GM23338 (cell line): ENCODE results near the gene MRPL34. TPM values are rescaled to one million over a fixed set of nuclear protein-coding genes. Genes with fewer than 3 reads are reported as not detected.

Experiments
- ATAC-seq: fragments of 200-7000 bp; cut with Tn5 transposase; 3 replicates; pipeline ENCODE4 v1.9.1; 2020
- DNase-seq: peaks from one replicate; pipeline ENCODE4 v3.0.0-alpha.2; 2015; ENCODE audit warnings: low spot score
- H2AFZ ChIP-seq: fragments of 200-600 bp; sonication (generic); 2 replicates; pipeline ENCODE4 v1.8.0; 2016; ENCODE audit warnings: antibody characterized with exemption, mild to moderate bottlenecking, moderate library complexity
- H3F3A ChIP-seq: fragments of 200-600 bp; sonication (generic); replicated peaks from 2 replicates; pipeline ENCODE4 v1.8.0; 2017; ENCODE audit warnings: antibody characterized with exemption, mixed run types, low read depth
- H3K27ac ChIP-seq: fragments of 200-600 bp; sonication (generic); 2 replicates; pipeline ENCODE4 v1.6.1; 2016; ENCODE audit warnings: low read depth
- H3K27me3 ChIP-seq: fragments of 200-600 bp; sonication (generic); 2 replicates; pipeline ENCODE4 v1.8.0; 2016; ENCODE audit warnings: mild to moderate bottlenecking, mixed run types, moderate library complexity; ENCODE audit not compliant: insufficient read depth
- H3K36me3 ChIP-seq: fragments of 200-600 bp; sonication (generic); 2 replicates; pipeline ENCODE4 v1.8.0; 2016; ENCODE audit warnings: mild to moderate bottlenecking; ENCODE audit not compliant: insufficient read depth
- H3K4me1 ChIP-seq: fragments of 200-600 bp; sonication (generic); 2 replicates; pipeline ENCODE4 v1.8.0; 2016; ENCODE audit warnings: mild to moderate bottlenecking, moderate library complexity; ENCODE audit not compliant: insufficient read depth
- H3K4me2 ChIP-seq: fragments of 200-600 bp; sonication (generic); 2 replicates; pipeline ENCODE4 v1.7.1; 2017; ENCODE audit warnings: mixed run types
- H3K4me3 ChIP-seq: fragments of 200-600 bp; sonication (generic); 2 replicates; pipeline ENCODE4 v1.6.1; 2016; ENCODE audit warnings: mixed run types
- H3K79me2 ChIP-seq: fragments of 200-600 bp; sonication (generic); replicated peaks from 2 replicates; pipeline ENCODE4 v1.8.0; 2017; ENCODE audit warnings: mild to moderate bottlenecking; ENCODE audit not compliant: insufficient read depth
- H3K9me2 ChIP-seq: fragments of 200-600 bp; sonication (generic); 2 replicates; pipeline ENCODE4 v1.8.0; 2017; ENCODE audit not compliant: insufficient read depth
- H4K20me1 ChIP-seq: fragments of 200-600 bp; sonication (generic); replicated peaks from 2 replicates; pipeline ENCODE4 v1.8.0; 2017; ENCODE audit warnings: mild to moderate bottlenecking; ENCODE audit not compliant: insufficient read depth
- H3K27ac Mint-ChIP-seq: 2 replicates; pipeline ENCODE4 v1.8.0; 2020; ENCODE audit warnings: inconsistent platforms, mild to moderate bottlenecking, moderate library complexity, mixed read lengths
- H3K27me3 Mint-ChIP-seq: 3 replicates; pipeline ENCODE4 v1.8.0; 2022; ENCODE audit warnings: low read depth, mild to moderate bottlenecking, moderate library complexity, mixed read lengths, inconsistent platforms; ENCODE audit not compliant: insufficient read depth, poor library complexity
- H3K36me3 Mint-ChIP-seq: 3 replicates; pipeline ENCODE4 v1.8.0; 2021; ENCODE audit warnings: low read depth, mild to moderate bottlenecking, inconsistent platforms, moderate library complexity, mixed read lengths
- H3K4me1 Mint-ChIP-seq: 3 replicates; pipeline ENCODE4 v1.8.0; 2020; ENCODE audit warnings: mild to moderate bottlenecking, inconsistent platforms, mixed read lengths
- H3K4me3 Mint-ChIP-seq: 3 replicates; pipeline ENCODE4 v1.8.0; 2021; ENCODE audit warnings: moderate library complexity, mild to moderate bottlenecking, inconsistent platforms, mixed read lengths
- H3K9me3 Mint-ChIP-seq: 3 replicates; pipeline ENCODE4 v1.8.0; 2020; ENCODE audit warnings: moderate library complexity, mild to moderate bottlenecking, inconsistent platforms, mixed read lengths
- CREB1 ChIP-seq: fragments of 250-450 bp; sonication (Bioruptor Pico); IDR thresholded peaks from 2 replicates; pipeline ENCODE4 v1.5.0; 2020; ENCODE audit warnings: low read depth, mild to moderate bottlenecking, moderate library complexity
- CTCF ChIP-seq, 2 experiments: fragments of 200-600 bp in 1 of 2; sonication (generic) in 1 of 2; conservative IDR thresholded peaks; 2 replicates each; pipeline versions ENCODE4 v1.5.1 to v1.6.1; 2016 to 2017; ENCODE audit warnings: antibody characterized with exemption in 2 of 2, low read depth in 2 of 2, mild to moderate bottlenecking in 2 of 2, moderate library complexity in 1 of 2
- EZH2 ChIP-seq: fragments of 200-600 bp; sonication (generic); IDR thresholded peaks from one replicate; pipeline ENCODE4 v1.8.0; 2017; ENCODE audit warnings: antibody characterized with exemption, mild to moderate bottlenecking, low read depth; ENCODE audit not compliant: unreplicated experiment
- JUNB ChIP-seq: IDR thresholded peaks from one replicate; pipeline ENCODE4 v1.6.1; 2016; ENCODE audit warnings: antibody characterized with exemption; ENCODE audit not compliant: unreplicated experiment
- POLR2AphosphoS5 ChIP-seq: IDR thresholded peaks from 2 replicates; pipeline ENCODE4 v1.6.1; 2016; ENCODE audit warnings: antibody characterized with exemption, low read depth
- STAT1 ChIP-seq: IDR thresholded peaks from one replicate; pipeline ENCODE4 v1.6.1; 2016; ENCODE audit warnings: antibody characterized with exemption; ENCODE audit not compliant: unreplicated experiment
- ZNF114 ChIP-seq: fragments of 250-450 bp; sonication (Bioruptor Pico); IDR thresholded peaks from 2 replicates; pipeline ENCODE4 v1.5.0; 2020; ENCODE audit warnings: mild to moderate bottlenecking, moderate library complexity
- ZNF462 ChIP-seq: fragments of 250-450 bp; sonication (Bioruptor Pico); IDR thresholded peaks from 2 replicates; pipeline ENCODE4 v1.5.0; 2020; ENCODE audit warnings: mild to moderate bottlenecking, moderate library complexity
- polyA plus RNA-seq: library from polyadenylated mRNA; unstranded; fragments of >200 nt; fragmentation: Nextera tagmentation; extraction: Ambion mirVana; gene quantifications from 2 replicates; pipeline ENCODE4 v1.2.1, GENCODE V29; 2016
- total RNA-seq: library from RNA; depleted of rRNA; stranded (reverse); fragments of >200 nt; shearing (Covaris generic); gene quantifications from 2 replicates; pipeline ENCODE4 v1.2.3, GENCODE V29; 2014

The MRPL34 gene
- total and polyA plus RNA-seq, 2 experiments from 2014 or later, result 59.9 to 266 TPM

- Mint-ChIP-seq H3K9me3 (no peaks in the 10 kb centered on the region), H3K4me3 (peak within 1 kb of the TSS; percentile 76), H3K27me3 (peaks cover 4% of the 10 kb centered on the region), H3K4me1 (peaks cover 2% of the 10 kb centered on the region; the same call in 2 of the 3 replicates), H3K27ac (no peak within 1 kb of the TSS), H3K36me3 (peaks cover 45% of the 10 kb centered on the region)
- peaks cover 22% of the 10 kb centered on the region for H3F3A ChIP-seq
- TF ChIP-seq POLR2AphosphoS5 (peak; percentile 73), ZNF462 (no peak), CREB1 (no peak), JUNB (no peak), EZH2 (no peak), ZNF114 (CRISPR knock-in tag) (no peak), CTCF (conservative IDR thresholded peaks at IDR 0.05; ENCODE audit: low read depth in 2 of 2) (no peak), STAT1 (no peak)
- H2AFZ ChIP-seq, result peak within 1 kb of the TSS; percentile 90
- peak within 1 kb of the TSS; percentile 69 for H3K4me3 ChIP-seq
- no peaks in the 10 kb centered on the region for H3K4me1 ChIP-seq
- no peak within 1 kb of the TSS for H3K27ac ChIP-seq
- peaks cover 6% of the 10 kb centered on the region; the same call in 1 of the 2 replicates for H3K27me3 ChIP-seq
- H3K4me2 ChIP-seq, result peak within 1 kb of the TSS; percentile 88
- ATAC-seq (peak; percentile 73), DNase-seq (peak; percentile 88)
- peaks cover 4% of the 10 kb centered on the region; the same call in 1 of the 2 replicates for H4K20me1 ChIP-seq
- H3K36me3 ChIP-seq, result peaks cover 6% of the 10 kb centered on the region; the same call in 1 of the 2 replicates
- H3K79me2 ChIP-seq, result no peaks in the 10 kb centered on the region
- H3K9me2 ChIP-seq, result no peaks in the 10 kb centered on the region
Measured at GRCh38 chr19:17281391-17282304, 24.0 kb upstream of the MRPL34 start, which contains the start of gene ANKLE1. TSS of gene ANKLE1 (plus strand) at chr19:17281901. CDS start at chr19:17281921, 20 bp downstream.
